NCI-H128 (cell line): Measurements from ENCODE around the gene ZNF684.
"Not testable (repeated sequence)": the region's sequence is repeated elsewhere in the genome, so short reads cannot be mapped to it uniquely, and the experiment has no call there.

ENCODE experiments used
- DNase-seq: peaks from one replicate; lab custom pipeline; 2025; ENCODE audit not compliant: unreplicated experiment; lab: John Stamatoyannopoulos, UW

ZNF684 gene

GRCh38 chr1:40531381-40532061, at the start of gene ZNF684:
TSS of gene ZNF684 (plus strand) at chr1:40531637. CDS start at chr1:40533167, 1,530 bp downstream.
- DNase-seq, result peak; percentile 87

- DNase-seq, result no peak
Measured at GRCh38 chr1:40495315-40495903, 36.0 kb upstream of the ZNF684 start.

- not testable (repeated sequence) for DNase-seq
Measured at GRCh38 chr1:40502651-40503050, 28.8 kb upstream of the ZNF684 start.

- DNase-seq, result no peak
Measured at GRCh38 chr1:40507973-40508372, 23.5 kb upstream of the ZNF684 start.

- DNase-seq, result peak; percentile 58
Measured at GRCh38 chr1:40508375-40509341, 22.8 kb upstream of the ZNF684 start, which contains the start of gene EXO5. TSS of gene EXO5 (plus strand) at chr1:40508767. CDS start at chr1:40514545, 5,778 bp downstream.

- no peak for DNase-seq
Measured at GRCh38 chr1:40519517-40519916, 11.9 kb upstream of the ZNF684 start.

GRCh38 chr1:40530735-40531380, 579 bp upstream of the ZNF684 start:
- DNase-seq, result no peak

- no peak for DNase-seq
Measured at GRCh38 chr1:40532062-40532389, 589 bp downstream of the ZNF684 start.

- peak; percentile 49 for DNase-seq
Measured at GRCh38 chr1:40532844-40533424, 1.5 kb downstream of the ZNF684 start.

- no peak for DNase-seq
Measured at GRCh38 chr1:40534589-40534988, 3.2 kb downstream of the ZNF684 start.

GRCh38 chr1:40535732-40536131, 4.3 kb downstream of the ZNF684 start:
- no peak for DNase-seq

GRCh38 chr1:40539338-40539737, 7.9 kb downstream of the ZNF684 start:
- DNase-seq, result no peak

- no peak for DNase-seq
Measured at GRCh38 chr1:40546957-40547356, 15.5 kb downstream of the ZNF684 start.

- no peak for DNase-seq
Measured at GRCh38 chr1:40553017-40553416, 21.6 kb downstream of the ZNF684 start.

GRCh38 chr1:40554807-40555206, 23.4 kb downstream of the ZNF684 start:
- not testable (repeated sequence) for DNase-seq

GRCh38 chr1:40556121-40556520, 24.7 kb downstream of the ZNF684 start:
- no peak for DNase-seq

- DNase-seq, result not testable (repeated sequence)
Measured at GRCh38 chr1:40558241-40558640, 26.8 kb downstream of the ZNF684 start.

GRCh38 chr1:40562185-40562584, 30.7 kb downstream of the ZNF684 start:
- no peak for DNase-seq

- no peak for DNase-seq
Measured at GRCh38 chr1:40563266-40563665, 31.8 kb downstream of the ZNF684 start.

- no peak for DNase-seq
Measured at GRCh38 chr1:40564506-40564905, 33.1 kb downstream of the ZNF684 start.

- no peak for DNase-seq
Measured at GRCh38 chr1:40564913-40565312, 33.5 kb downstream of the ZNF684 start.
